Astrocyte (in vitro differentiated cells and primary cell): ENCODE data around the gene GDAP1L1. TPM values are rescaled to one million over a fixed set of nuclear protein-coding genes. Genes with fewer than 3 reads are reported as not detected.

ENCODE experiments used
- DNase-seq: peaks from one replicate; pipeline ENCODE4 v3.0.0-alpha.2; 2010; ENCODE audit warnings: low read depth
- FAIRE-seq: peaks from 2 replicates; lab custom pipeline; 2011; peaks lifted over from hg19 to GRCh38; lab: Jason Lieb, UNC
- H2AFZ ChIP-seq: 2 replicates; pipeline ENCODE4 v1.6.0; 2012; ENCODE audit warnings: low read depth, low read length, inconsistent platforms
- H3K27ac ChIP-seq: 2 replicates; pipeline ENCODE4 v1.5.1; 2011; ENCODE audit warnings: low read depth, low read length, inconsistent platforms
- H3K27me3 ChIP-seq: 2 replicates; pipeline ENCODE4 v1.6.0; 2011; ENCODE audit warnings: low read length, inconsistent platforms; ENCODE audit not compliant: insufficient read depth
- H3K36me3 ChIP-seq: 2 replicates; pipeline ENCODE4 v1.5.1; 2011; ENCODE audit warnings: low read length, inconsistent platforms; ENCODE audit not compliant: insufficient read depth
- H3K4me1 ChIP-seq: 2 replicates; pipeline ENCODE4 v1.5.1; 2011; ENCODE audit warnings: low read length, inconsistent platforms; ENCODE audit not compliant: insufficient read depth
- H3K4me2 ChIP-seq: 2 replicates; pipeline ENCODE4 v1.6.0; 2012; ENCODE audit warnings: low read length, inconsistent platforms
- H3K4me3 ChIP-seq: 2 replicates; pipeline ENCODE4 v1.5.1; 2011; ENCODE audit warnings: low read depth, mild to moderate bottlenecking, low read length, inconsistent platforms; ENCODE audit not compliant: insufficient read depth
- H3K79me2 ChIP-seq: 2 replicates; pipeline ENCODE4 v1.6.0; 2012; ENCODE audit warnings: mild to moderate bottlenecking, low read length, inconsistent platforms; ENCODE audit not compliant: insufficient read depth
- H3K9ac ChIP-seq: 2 replicates; pipeline ENCODE4 v1.6.0; 2012; ENCODE audit warnings: mild to moderate bottlenecking, low read length, inconsistent platforms
- H3K9me3 ChIP-seq: 2 replicates; pipeline ENCODE4 v1.5.1; 2012; ENCODE audit warnings: low read depth, mild to moderate bottlenecking, low read length, inconsistent platforms; ENCODE audit not compliant: insufficient read depth
- H4K20me1 ChIP-seq: 2 replicates; pipeline ENCODE4 v1.6.0; 2012; ENCODE audit warnings: low read length, inconsistent platforms; ENCODE audit not compliant: insufficient read depth
- H3K27ac Mint-ChIP-seq: one replicate; pipeline ENCODE4 v1.8.0; 2021; ENCODE audit warnings: mild to moderate bottlenecking, mixed read lengths; ENCODE audit not compliant: unreplicated experiment
- H3K27me3 Mint-ChIP-seq: one replicate; pipeline ENCODE4 v1.8.0; 2021; ENCODE audit warnings: low read depth, mixed read lengths; ENCODE audit not compliant: unreplicated experiment
- H3K36me3 Mint-ChIP-seq: one replicate; pipeline ENCODE4 v1.8.0; 2021; ENCODE audit warnings: low read depth, mixed read lengths; ENCODE audit not compliant: unreplicated experiment
- H3K4me1 Mint-ChIP-seq: one replicate; pipeline ENCODE4 v1.8.0; 2021; ENCODE audit warnings: low read depth, mixed read lengths; ENCODE audit not compliant: unreplicated experiment
- H3K4me3 Mint-ChIP-seq: one replicate; pipeline ENCODE4 v1.8.0; 2021; ENCODE audit warnings: mild to moderate bottlenecking, moderate library complexity, mixed read lengths; ENCODE audit not compliant: unreplicated experiment
- H3K9me3 Mint-ChIP-seq: one replicate; pipeline ENCODE4 v1.8.0; 2021; ENCODE audit warnings: mild to moderate bottlenecking, mixed read lengths; ENCODE audit not compliant: unreplicated experiment
- CTCF ChIP-seq: IDR thresholded peaks from 2 replicates; pipeline ENCODE4 v1.5.1; 2011; ENCODE audit warnings: low read depth, mild to moderate bottlenecking, inconsistent platforms, low read length, moderate library complexity; ENCODE audit not compliant: insufficient read depth
- EZH2 ChIP-seq: IDR thresholded peaks from 2 replicates; pipeline ENCODE4 v1.6.1; 2012; ENCODE audit warnings: mild to moderate bottlenecking, low read length, inconsistent platforms; ENCODE audit not compliant: insufficient read depth
- total RNA-seq: library from RNA; stranded (reverse); gene quantifications from 2 replicates; pipeline ENCODE4 v1.2.1, GENCODE V29; 2021

The GDAP1L1 gene
- total RNA-seq, 1 donor from 2014 or later, result 0.64 TPM

DNA sequence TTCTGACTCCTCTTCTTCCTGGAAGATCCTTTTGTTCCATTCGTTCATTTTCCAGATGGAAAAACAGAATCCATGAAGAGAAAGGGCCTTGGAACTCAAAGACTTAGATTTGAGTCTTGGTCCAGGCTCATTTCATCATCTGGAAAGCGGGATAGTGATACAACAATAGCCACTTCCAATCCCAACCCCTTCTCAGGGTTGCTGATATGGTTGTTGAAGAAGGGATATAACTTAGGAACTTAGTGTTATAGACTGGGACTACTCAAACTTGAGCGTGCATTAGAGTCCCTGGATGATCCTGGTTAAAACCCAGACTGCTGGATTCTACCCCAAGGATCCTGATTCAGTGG is 1.3 kb downstream of the GDAP1L1 start:
- FAIRE-seq (no peak), DNase-seq (no peak)
- H3K9me3 Mint-ChIP-seq, result no peaks in the 10 kb centered on the region
- no peaks in the 10 kb centered on the region for H3K36me3 Mint-ChIP-seq
- H3K4me1 ChIP-seq, result no peaks in the 10 kb centered on the region
- H3K9me3 ChIP-seq, result no peaks in the 10 kb centered on the region
- H3K4me3 Mint-ChIP-seq, result no peak overlapping the region
- peaks cover 19% of the 10 kb centered on the region for H3K27me3 ChIP-seq
- no peak overlapping the region for H3K27ac ChIP-seq
- H3K27me3 Mint-ChIP-seq, result peaks cover 45% of the 10 kb centered on the region
- no peak overlapping the region for H3K4me2 ChIP-seq
- no peaks in the 10 kb centered on the region for H3K36me3 ChIP-seq
- TF ChIP-seq EZH2 (no peak), CTCF (no peak)
- H3K4me3 ChIP-seq, result no peak overlapping the region
- no peak overlapping the region for H3K9ac ChIP-seq
- no peak overlapping the region for H2AFZ ChIP-seq
- H3K4me1 Mint-ChIP-seq, result peaks cover 2% of the 10 kb centered on the region
- H4K20me1 ChIP-seq, result peaks cover 5% of the 10 kb centered on the region
- no peak overlapping the region for H3K27ac Mint-ChIP-seq
- no peaks in the 10 kb centered on the region for H3K79me2 ChIP-seq

DNA sequence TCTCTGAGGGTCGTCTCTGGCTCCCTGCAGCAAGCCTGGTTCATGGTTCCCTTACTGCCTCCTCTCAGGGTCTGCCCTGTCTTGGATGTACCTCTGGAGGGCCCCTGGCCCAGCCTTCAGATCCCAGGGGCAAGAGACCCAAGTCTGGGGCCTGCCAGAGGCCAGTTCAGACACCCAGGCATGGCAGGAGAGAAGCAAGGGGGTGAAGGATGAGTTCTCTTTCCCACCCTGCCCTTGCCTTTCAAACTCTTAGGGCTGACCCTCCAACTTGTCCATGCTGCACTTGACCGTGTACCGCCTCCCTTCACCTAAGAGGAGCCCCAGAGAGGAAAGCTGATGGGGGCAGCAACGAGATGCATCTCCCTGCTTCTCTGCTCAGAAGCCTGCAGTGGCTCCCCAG is 4.2 kb downstream of the GDAP1L1 start:
- no peak overlapping the region for H3K27ac ChIP-seq
- Mint-ChIP-seq H3K27me3 (peaks cover 34% of the 10 kb centered on the region), H3K27ac (no peak overlapping the region), H3K4me3 (no peak overlapping the region), H3K4me1 (peaks cover 2% of the 10 kb centered on the region), H3K9me3 (no peaks in the 10 kb centered on the region), H3K36me3 (no peaks in the 10 kb centered on the region)
- peaks cover 5% of the 10 kb centered on the region for H4K20me1 ChIP-seq
- DNase-seq, result no peak
- H3K4me2 ChIP-seq, result no peak overlapping the region
- no peak overlapping the region for H3K4me3 ChIP-seq
- FAIRE-seq, result no peak
- no peaks in the 10 kb centered on the region for H3K36me3 ChIP-seq
- H3K79me2 ChIP-seq, result no peaks in the 10 kb centered on the region
- H3K9ac ChIP-seq, result no peak overlapping the region
- TF ChIP-seq CTCF (no peak), EZH2 (no peak)
- H3K4me1 ChIP-seq, result no peaks in the 10 kb centered on the region
- H3K27me3 ChIP-seq, result peaks cover 6% of the 10 kb centered on the region
- H2AFZ ChIP-seq, result no peak overlapping the region
- no peaks in the 10 kb centered on the region for H3K9me3 ChIP-seq

DNA sequence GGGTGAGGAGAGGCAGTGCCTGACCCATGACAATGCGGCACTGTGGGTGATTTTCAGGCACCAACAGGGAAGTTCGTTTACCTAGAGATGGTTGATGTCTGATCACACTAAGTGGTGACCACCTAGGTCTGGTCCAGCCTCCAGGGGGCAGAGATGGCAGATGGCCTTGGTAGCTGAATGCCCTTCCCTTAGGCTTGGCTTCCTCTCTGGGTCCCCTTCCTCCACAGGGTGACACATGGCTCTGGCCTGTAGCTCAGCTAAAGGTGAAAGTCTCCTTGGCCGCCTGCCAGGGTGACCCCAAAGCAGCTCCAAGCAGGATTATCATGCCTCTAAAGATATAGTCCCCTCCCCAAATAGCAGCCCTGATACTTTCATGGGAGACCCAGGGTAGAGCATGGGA is 6.4 kb downstream of the GDAP1L1 start:
- peaks cover 3% of the 10 kb centered on the region for H4K20me1 ChIP-seq
- H3K4me1 ChIP-seq, result no peaks in the 10 kb centered on the region
- no peaks in the 10 kb centered on the region for H3K36me3 Mint-ChIP-seq
- no peak for FAIRE-seq
- peaks cover 23% of the 10 kb centered on the region for H3K27me3 Mint-ChIP-seq
- TF ChIP-seq EZH2, result no peak
- TF ChIP-seq CTCF, result no peak
- no peak overlapping the region for H3K4me3 ChIP-seq
- H3K9me3 Mint-ChIP-seq, result no peaks in the 10 kb centered on the region
- H3K36me3 ChIP-seq, result no peaks in the 10 kb centered on the region
- no peak overlapping the region for H2AFZ ChIP-seq
- H3K27ac ChIP-seq, result no peak overlapping the region
- no peaks in the 10 kb centered on the region for H3K9me3 ChIP-seq
- H3K4me3 Mint-ChIP-seq, result no peak overlapping the region
- no peaks in the 10 kb centered on the region for H3K79me2 ChIP-seq
- DNase-seq, result no peak
- no peak overlapping the region for H3K4me2 ChIP-seq
- H3K4me1 Mint-ChIP-seq, result no peaks in the 10 kb centered on the region
- H3K27ac Mint-ChIP-seq, result no peak overlapping the region
- H3K9ac ChIP-seq, result no peak overlapping the region
- no peaks in the 10 kb centered on the region for H3K27me3 ChIP-seq
